Measurements from ENCODE around the gene SMOC2. TPM values are rescaled to one million over a fixed set of nuclear protein-coding genes. Genes with fewer than 3 reads are reported as not detected.

The SMOC2 gene
- total and polyA plus RNA-seq, 12 donors, result 3.0 to 32.0 (median 10.5) TPM

- TF ChIP-seq CTCF (IDR thresholded peaks at IDR 0.05) (no peak), POLR2A (IDR thresholded peaks at IDR 0.05) (no peak)
- no peak for DNase-seq
- Histone ChIP-seq H3K27me3 (no peaks in the 10 kb centered on the region), H3K27ac (no peak overlapping the region), H3K4me1 (replicated peaks in 1 of 2) (no peaks in the 10 kb centered on the region), H3K36me3 (replicated peaks in 1 of 2) (no peaks in the 10 kb centered on the region), H3K4me3 (no peak overlapping the region), H3K9me3 (replicated peaks in 1 of 3) (no peaks in the 10 kb centered on the region)
- 55 to 68% (median 61%) methylated on average over 5 of the region's 5 CpGs for WGBS, 4 donors
- intact Hi-C loops (cut with DNase I), result no loop called here
These were observed 44.8 kb downstream of the SMOC2 start for GRCh38 chr6:168485818-168486217.

GRCh38 chr6:168490757-168491156 is 49.8 kb downstream of the SMOC2 start:
- no peaks in the 10 kb centered on the region for H3K36me3 ChIP-seq (replicated peaks in 1 of 2)
- intact Hi-C loops (cut with DNase I), result no loop called here
- no peaks in the 10 kb centered on the region for H3K27me3 ChIP-seq
- WGBS, 4 donors, result 72 to 85% (median 78%) methylated on average over 3 to 8 of the region's 8 CpGs
- no peaks in the 10 kb centered on the region for H3K4me1 ChIP-seq (replicated peaks in 1 of 2)
- DNase-seq, result no peak
- H3K9me3 ChIP-seq (replicated peaks in 1 of 3), result no peaks in the 10 kb centered on the region
- no peak overlapping the region for H3K27ac ChIP-seq
- no peak for TF ChIP-seq CTCF (IDR thresholded peaks at IDR 0.05)
- no peak for TF ChIP-seq POLR2A (IDR thresholded peaks at IDR 0.05)
- H3K4me3 ChIP-seq, result no peak overlapping the region

- H3K27me3 ChIP-seq, result no peaks in the 10 kb centered on the region
- H3K4me3 ChIP-seq, result no peak overlapping the region
- no peak for TF ChIP-seq CTCF (IDR thresholded peaks at IDR 0.05)
- no peak for TF ChIP-seq POLR2A (IDR thresholded peaks at IDR 0.05)
- H3K4me1 ChIP-seq (replicated peaks in 1 of 2), result no peaks in the 10 kb centered on the region
- 74 to 80% (median 76%) methylated on average over 6 of the region's 6 CpGs for WGBS, 4 donors
- no peaks in the 10 kb centered on the region for H3K36me3 ChIP-seq (replicated peaks in 1 of 2)
- no peak for DNase-seq
- no peaks in the 10 kb centered on the region for H3K9me3 ChIP-seq (replicated peaks in 1 of 3)
- intact Hi-C loops (cut with DNase I), result no loop called here
- H3K27ac ChIP-seq, result no peak overlapping the region
These were observed 53.0 kb downstream of the SMOC2 start for GRCh38 chr6:168493976-168494375.

DNA sequence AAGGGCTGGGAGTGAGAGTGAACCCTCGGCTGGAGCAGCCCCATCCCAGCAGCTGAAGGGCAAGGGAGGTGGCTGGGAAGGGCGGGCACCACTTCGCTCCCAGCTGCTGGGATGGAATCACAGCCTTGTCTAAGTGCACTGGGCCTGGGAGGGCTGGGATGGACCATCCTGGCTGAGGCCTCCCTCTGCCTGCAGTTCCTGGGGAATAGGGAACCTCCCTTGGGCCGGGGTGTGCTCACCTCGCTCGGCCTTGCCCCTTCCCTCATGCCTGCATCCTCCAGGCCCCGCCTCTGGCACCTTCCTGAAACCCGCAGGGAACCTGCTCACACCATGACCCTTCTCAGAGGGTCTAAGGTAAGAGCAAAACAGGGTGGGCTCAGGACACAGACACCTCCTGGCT is 53.7 kb downstream of the SMOC2 start:
- Histone ChIP-seq H3K27ac (no peak overlapping the region), H3K9me3 (replicated peaks in 1 of 3) (no peaks in the 10 kb centered on the region), H3K36me3 (replicated peaks in 1 of 2) (no peaks in the 10 kb centered on the region), H3K4me1 (replicated peaks in 1 of 2) (no peaks in the 10 kb centered on the region), H3K4me3 (no peak overlapping the region), H3K27me3 (no peaks in the 10 kb centered on the region)
- 85 to 100% (median 93%) methylated on average over 2 to 8 of the region's 8 CpGs for WGBS, 4 donors
- no peak for TF ChIP-seq CTCF (IDR thresholded peaks at IDR 0.05)
- no peak for TF ChIP-seq POLR2A (IDR thresholded peaks at IDR 0.05)
- no peak for DNase-seq
- intact Hi-C loops (cut with DNase I), result no loop called here
